ENCODE results near the gene GRIK1.

GRIK1 gene

DNA sequence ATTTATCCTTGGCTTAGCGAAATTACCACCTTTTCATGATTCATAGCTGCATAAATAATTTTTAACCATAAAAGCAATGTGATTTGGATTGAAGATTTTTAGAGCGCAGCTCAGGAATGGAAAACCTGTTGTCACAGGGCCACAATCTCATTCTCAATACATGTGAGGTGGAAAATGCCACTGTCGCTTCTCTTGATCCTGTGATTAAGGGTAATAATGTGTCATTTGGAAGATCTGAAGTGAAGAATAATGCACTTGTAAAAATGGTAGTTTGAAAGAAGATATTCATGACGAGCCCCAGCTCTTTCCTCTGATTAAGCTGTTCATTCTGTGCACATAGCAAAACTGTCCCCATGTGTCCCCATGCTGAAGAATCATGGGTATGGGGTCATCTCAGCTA, 410.7 kb downstream of the GRIK1 start:
- DNase-seq (ENCODE audit: low read depth in 2 of 2): no peak

DNA sequence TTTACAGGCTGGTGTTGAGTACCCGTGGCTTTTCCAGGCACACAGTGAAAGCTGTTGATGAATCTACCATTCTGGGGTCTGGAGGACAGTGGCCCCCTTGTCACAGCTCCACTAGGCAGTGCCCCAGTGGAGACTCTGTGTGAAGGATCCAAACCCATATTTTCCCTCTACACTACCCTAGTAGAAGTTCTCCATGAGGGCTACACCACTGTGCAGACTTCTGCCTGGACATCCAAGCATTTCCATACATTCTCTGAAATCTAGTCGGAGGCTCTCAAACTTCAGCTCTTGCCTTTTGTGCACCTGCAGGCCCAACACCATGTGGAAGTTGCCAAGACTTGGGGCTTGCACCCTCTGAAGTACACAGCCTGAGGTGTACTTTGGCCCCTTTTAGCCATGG, 413.3 kb downstream of the GRIK1 start:
- DNase-seq (ENCODE audit: low read depth in 2 of 2): no peak

DNA sequence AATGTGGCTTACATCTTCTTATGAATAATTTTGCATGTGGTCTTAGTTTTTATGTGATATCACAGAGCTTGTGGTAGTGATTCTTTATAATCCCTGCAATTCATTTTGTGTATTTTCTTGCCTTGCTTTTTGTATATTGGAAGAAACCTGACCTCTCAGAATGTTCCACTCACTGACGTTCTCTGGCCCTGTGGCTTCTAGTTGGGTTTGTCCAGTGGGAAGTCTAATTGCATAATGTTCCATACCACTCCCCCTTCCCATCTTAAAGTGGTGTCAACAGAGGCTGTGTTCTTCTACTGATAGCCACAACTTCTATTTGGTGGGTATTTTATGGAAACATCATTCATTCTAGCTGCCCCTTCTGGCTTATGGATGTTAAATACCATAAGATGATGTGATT, 415.7 kb downstream of the GRIK1 start:
- no peak for DNase-seq (ENCODE audit: low read depth in 2 of 2)

DNA sequence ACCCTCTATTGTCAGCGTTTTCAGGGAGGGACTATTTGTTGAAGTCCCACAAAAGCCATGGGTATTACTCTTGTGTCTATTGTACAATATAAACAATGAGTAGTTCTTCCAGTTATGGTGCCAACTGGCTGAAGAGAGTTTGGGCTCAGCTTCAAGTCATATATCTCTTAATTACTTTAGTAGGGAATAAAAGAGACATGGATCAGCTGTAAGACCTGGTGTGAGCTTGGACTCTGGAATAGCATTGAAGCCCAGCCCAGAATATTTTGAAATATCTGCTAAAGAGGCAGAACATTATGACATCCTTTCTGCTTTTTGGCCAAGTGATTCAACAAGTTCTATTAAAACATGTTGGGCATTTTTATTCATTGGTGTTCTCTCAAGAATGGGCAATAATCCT, 416.1 kb downstream of the GRIK1 start:
- no peak for DNase-seq (ENCODE audit: low read depth in 2 of 2)

DNA sequence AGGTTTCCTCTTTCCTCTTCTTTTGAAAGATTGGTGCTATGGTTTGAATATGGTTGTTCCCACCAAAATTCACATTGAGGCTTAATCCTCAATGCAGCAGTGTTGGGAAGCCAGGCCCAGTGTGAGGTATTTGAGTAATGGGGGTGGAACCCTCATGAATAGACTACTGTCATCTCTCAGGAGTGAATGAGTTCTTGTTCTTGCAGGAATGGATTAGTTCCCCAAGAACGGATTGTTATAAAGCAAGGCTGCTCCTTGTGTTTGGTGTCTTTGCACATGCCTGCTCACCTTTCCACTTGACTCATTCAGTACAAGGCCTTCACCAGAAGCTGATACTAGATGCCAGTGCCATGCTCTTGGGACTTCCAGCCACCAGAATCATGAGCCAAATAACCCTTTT, 417.9 kb downstream of the GRIK1 start:
- DNase-seq (ENCODE audit: low read depth in 2 of 2): no peak

DNA sequence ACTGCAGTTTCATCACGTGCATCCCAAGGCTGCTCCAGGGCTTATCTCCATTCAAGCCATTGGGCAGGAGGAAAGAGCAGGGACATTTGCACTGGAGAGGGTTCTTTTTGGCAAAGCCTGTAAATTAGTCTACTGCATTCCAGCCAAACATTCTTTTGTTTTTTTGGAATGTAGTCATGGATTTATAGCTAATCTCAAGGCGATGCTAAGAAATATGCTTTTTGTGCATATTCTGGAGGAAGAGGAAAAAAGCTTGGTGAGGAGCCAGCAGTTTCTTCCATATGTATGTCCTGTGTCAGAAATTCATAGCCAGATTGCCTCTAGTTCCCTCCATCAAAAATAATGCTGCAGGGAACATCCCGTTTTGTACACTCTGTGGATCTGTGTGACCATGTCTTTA, 419.6 kb downstream of the GRIK1 start:
- no peak for DNase-seq (ENCODE audit: low read depth in 2 of 2)

DNA sequence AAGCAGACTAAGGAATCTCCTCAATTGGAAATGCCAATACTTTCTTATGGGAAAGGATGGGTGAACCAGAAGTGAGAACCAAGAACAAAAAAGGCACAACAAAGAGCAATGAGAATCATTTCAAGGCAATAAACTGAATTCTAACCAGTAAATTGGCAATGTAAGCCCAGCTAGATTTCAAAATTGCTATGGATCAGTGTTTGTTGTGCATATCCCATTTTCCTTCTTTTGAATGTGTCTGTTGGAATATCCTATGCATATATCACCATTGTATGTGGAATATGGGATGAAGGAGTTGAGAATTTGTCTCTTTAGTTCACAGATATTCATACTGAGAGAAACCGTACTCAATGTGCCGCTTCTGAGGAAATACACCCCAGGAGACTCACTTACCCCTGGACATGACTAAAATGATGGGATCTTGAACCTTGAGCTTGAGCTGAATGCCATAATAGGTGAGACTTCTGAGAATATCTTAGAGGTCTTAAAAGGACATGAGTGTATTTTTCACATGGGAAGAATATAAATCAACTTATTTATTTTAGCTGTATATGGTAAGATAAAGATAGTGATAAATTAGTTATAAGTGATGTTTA, 425.0 kb downstream of the GRIK1 start:
- no peak for DNase-seq (ENCODE audit: low read depth in 2 of 2)

DNA sequence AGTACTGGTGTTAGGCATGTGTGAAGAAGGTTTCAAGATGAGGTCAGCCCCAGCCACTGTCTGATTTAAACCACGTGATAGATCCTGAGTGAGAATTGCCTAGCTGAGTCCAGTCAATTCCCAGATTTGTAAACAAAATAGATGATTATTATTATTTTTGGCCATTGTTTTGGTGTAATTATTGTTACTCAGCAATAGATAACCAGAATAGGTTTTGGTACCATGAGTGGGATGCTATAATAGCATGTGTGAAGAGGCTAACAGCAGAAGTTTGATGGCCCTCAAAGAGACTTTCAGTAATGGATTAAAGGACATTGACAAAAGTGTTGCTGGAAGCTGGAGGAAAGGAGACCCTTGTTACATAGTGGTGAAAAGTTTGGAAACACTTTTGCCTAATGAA, 426.3 kb downstream of the GRIK1 start:
- no peak for DNase-seq (ENCODE audit: low read depth in 2 of 2)

DNA sequence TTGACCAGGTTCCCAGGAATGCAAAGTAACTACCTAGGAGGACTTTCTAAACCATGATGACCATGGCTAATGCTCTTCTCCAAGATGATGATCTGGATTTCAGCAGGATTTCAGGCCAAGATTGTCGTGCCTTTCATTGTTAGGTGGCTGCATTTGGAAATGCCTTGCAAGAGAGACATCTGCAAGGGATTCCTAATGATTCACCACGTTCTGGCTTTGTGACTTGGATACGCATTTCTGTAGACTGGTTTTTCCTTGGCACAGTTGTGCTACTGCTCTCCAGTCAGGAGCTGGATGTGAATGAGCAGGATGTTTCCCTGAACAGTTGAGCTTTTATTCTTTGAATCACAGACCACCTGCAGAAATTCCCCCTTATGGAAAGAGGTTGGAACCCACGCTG, 428.7 kb downstream of the GRIK1 start:
- no peak for DNase-seq (ENCODE audit: low read depth in 2 of 2)

DNA sequence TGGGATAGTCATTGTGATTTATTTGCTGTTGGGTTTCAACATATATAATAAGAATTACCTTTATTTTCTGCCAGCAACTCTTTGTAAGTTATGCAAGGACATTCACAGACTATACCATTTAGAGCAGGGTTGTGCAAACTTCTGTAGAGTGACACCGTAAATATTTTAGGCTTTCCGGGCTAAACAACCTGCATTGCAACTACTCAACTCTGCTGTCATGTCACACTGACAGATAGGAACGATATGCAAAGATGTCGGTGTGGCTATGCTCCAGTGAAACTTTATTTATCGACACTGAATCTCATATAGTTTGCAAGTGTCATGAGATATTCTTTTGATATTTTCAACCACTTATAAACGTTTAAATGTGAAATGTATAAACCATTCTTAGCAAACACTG, 430.7 kb downstream of the GRIK1 start:
- no peak for DNase-seq (ENCODE audit: low read depth in 2 of 2)

DNA sequence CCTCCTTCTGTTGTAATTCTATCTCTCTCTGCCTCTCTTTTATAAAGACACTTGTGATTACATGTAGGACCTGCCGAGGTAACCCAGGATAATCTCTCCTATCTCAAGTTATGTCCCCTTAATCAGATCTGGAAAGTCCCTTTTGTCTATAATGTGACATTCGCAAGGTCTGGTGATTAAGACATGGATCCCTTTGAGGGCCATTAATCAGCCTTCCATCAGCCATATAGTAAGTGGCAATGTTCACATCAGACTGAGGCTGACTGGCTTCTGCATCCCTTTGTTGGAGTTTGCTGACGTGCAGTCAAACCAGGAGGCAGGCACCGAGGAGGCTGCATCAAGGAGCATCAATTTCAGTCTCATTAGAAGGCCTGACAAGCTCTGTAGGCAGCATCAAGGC, 431.5 kb downstream of the GRIK1 start:
- no peak for DNase-seq (ENCODE audit: low read depth in 2 of 2)

DNA sequence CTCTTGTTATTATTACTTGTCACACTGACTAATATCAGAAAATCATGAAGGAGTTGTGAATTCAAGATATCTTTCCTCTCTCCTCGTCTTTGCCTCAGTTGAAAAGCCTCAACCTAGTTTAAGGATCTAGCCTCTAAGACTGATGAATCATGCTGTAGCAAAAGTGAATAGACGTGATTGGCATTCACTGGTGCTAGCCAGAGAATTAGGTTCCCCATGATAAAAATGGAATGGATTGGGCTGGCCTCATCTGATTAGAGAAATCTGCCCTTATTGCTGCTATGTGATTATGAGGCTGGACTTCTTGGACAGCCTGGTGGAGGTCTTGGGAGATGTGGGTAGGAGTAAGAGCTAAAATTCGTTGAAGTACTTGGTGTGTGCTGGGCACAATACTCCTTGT, 432.8 kb downstream of the GRIK1 start:
- no peak for DNase-seq (ENCODE audit: low read depth in 2 of 2)

DNA sequence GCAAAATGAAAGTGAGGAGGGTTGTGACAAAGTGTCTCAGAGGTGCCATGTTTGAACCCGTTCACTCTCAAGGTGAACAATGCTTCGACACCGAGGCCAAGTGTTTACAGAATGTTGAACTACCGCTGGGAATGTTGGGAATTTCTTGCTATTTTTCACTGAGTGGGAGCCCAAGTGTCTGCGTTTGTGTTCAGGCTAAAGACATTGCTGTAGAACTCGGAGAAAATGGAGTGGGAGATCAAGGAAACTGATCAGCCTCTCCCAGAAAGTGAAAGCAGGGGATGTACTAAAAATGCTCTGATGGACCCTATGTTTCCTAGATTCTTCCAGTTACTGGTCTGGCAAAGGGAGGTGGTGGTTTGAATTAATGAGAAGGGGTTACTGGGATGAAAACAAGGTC, 433.6 kb downstream of the GRIK1 start:
- no peak for DNase-seq (ENCODE audit: low read depth in 2 of 2)

DNA sequence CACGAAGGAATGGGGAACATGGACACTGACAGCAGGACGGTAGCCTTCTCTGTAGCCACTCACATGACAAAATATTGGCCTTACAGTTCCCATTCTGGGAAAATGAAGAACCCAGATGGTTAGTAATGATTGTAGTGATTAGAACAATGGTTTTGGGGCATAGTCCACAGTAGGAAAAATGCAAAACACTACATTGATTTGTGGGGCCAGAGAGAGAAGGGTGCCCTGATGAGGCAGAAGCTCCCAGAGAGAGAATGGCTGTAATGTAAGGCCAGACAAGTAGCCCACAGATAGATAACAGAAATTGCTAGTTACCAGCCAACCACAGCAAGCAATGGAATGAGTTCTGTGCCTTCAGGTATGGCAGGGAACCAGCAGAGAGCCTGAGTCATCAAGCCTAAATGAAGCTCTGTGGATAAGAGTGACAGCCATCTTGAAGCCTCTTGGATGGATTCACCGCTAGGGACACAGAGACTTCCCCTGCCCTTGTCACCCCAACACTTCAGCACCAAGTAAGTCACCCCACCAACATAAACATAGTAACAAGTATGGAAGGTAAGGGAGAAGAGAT, 435.0 kb downstream of the GRIK1 start:
- DNase-seq (ENCODE audit: low read depth in 2 of 2): no peak

DNA sequence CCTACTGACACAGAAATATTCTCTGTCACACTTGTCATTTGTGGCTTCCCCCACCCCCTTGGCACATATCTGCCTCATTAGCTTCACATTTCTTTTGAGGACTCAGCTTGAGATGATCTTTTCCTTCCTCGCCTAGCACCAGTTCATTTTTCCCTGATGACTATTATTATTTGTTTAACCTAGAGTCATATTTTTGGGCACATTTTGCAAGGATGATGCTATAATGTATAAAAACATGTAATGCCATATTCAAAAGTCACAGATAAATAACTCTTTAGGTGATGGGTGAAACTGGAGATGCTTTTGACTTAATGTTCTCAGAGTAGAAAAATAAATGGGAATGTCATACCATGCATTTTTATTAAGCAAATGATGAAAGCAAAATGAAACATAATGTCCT, 438.3 kb downstream of the GRIK1 start:
- no peak for DNase-seq (ENCODE audit: low read depth in 2 of 2)

DNA sequence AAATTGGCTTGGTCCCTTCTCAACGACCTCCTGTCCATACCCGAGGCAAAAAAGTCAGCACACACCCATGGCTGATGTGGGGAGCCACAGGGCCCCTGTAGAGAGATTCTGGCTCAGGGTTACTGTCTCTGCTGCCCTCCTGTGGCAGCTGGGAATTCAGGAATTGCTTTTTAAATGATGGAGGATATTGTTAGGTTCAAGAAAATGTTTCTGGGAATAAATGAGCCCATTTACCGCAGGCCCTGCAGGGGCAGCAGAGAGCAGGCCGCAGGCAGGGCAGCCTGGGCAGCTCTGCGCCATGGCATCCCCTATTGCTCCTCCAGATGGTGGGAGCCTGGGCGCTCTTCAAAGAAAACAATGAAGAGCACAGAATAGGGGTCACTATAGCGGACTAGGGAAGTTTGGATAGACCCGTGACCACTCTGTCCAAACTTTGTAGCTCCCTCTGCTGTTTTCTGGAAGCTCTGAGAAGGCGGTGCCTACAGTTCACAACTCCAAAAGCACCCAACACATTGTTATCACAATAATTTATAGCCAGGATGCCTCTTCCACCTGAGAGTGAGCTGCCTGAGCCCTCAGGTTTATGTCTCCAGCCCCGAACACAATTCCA, 440.0 kb downstream of the GRIK1 start:
- DNase-seq (ENCODE audit: low read depth in 2 of 2): no peak

DNA sequence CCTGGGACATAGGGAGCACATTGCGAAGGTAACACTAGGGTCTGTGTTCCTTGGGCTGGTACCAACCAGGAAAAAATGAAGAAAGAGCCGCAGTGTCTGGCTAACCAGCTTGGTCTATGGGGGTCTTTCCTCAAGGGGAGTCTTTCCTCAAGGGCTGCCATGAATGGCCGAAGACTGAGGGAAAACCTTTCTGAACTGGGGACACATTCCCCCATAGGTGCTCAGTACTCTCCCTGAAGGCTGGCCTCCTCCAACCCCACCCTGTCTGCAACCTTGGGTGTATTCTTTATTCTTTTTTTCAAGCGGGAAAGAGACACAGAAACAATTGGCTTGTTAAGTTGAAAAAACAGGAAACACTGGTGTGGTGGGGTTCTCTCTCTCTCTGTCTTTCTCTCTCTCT, 440.6 kb downstream of the GRIK1 start:
- no peak for DNase-seq (ENCODE audit: low read depth in 2 of 2)

DNA sequence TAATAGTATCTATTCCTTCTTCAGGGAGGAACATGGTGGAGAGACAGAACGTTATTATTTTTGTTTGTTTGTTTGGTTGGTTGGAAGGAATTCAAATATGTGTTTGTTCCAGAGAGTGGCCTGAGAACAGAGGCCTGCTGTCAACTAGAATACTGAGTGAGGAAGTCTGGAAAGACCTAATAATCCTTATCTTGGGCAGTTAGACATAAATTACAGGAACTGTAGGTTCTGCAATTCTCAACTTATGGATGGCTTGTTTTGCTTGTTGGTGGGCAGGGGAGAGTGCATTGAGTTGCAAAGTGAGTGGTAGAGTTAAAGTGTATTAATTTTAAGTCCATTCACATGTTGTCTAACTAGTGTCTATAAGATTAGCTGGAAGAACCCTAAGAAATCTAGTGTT, 443.5 kb downstream of the GRIK1 start:
- DNase-seq (ENCODE audit: low read depth in 2 of 2): no peak

DNA sequence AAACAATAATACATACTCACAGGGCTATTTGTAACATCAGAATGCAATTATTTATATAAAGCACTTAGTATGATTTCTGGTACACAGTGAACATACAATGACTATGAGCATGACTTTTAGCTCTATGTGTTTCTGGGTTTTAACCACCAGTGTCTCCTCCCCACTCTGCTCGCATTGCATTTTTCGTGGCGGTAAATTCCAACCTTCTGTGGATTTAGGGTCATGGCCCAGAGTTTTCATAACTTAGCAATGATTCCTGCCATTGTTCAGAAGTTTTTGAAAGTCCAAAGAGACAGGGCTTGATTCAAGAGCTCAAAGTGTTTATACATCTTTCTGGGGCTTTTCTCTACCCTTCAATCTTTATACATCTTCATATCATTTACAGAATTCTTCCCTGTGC, 449.8 kb downstream of the GRIK1 start:
- no peak for DNase-seq (ENCODE audit: low read depth in 2 of 2)

DNA sequence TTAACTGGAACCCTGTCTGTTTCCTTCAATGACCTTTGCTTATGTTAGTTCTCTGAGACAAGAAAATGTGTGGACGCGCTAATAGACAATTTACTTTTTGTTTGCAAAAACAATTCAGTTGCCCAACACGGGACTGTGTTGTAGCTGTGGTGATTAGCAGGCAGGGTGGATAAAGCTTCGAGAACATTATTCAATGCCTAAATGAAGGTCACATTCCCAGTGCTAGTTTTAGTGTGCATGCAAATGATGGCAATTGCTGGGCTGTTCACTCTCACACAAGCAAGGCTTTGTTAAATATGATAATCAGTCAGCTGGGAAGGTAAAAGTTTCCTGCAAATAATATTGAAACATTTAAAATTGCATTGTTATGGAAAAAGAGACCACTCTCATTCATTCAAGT, 452.6 kb downstream of the GRIK1 start:
- no peak for DNase-seq (ENCODE audit: low read depth in 2 of 2)

Data from stimulated activated CD8-positive, alpha-beta memory T cell treated with anti-CD3 and anti-CD28 coated beads, Interleukin-7, amount 100 ng/mL, for 4 hours (primary cell).